Placental epithelial cell (primary cell): ENCODE data around the gene BTLA. TPM values are rescaled to one million over a fixed set of nuclear protein-coding genes. Genes with fewer than 3 reads are reported as not detected.

Source experiments
- total RNA-seq: library from RNA; depleted of rRNA; stranded (reverse); fragments of >200 nt; gene quantifications from 2 replicates; pipeline ENCODE4 v1.2.3, GENCODE V29; 2012

BTLA gene, protein sequence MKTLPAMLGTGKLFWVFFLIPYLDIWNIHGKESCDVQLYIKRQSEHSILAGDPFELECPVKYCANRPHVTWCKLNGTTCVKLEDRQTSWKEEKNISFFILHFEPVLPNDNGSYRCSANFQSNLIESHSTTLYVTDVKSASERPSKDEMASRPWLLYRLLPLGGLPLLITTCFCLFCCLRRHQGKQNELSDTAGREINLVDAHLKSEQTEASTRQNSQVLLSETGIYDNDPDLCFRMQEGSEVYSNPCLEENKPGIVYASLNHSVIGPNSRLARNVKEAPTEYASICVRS
- total RNA-seq, result not detected in 2 replicates

DNA sequence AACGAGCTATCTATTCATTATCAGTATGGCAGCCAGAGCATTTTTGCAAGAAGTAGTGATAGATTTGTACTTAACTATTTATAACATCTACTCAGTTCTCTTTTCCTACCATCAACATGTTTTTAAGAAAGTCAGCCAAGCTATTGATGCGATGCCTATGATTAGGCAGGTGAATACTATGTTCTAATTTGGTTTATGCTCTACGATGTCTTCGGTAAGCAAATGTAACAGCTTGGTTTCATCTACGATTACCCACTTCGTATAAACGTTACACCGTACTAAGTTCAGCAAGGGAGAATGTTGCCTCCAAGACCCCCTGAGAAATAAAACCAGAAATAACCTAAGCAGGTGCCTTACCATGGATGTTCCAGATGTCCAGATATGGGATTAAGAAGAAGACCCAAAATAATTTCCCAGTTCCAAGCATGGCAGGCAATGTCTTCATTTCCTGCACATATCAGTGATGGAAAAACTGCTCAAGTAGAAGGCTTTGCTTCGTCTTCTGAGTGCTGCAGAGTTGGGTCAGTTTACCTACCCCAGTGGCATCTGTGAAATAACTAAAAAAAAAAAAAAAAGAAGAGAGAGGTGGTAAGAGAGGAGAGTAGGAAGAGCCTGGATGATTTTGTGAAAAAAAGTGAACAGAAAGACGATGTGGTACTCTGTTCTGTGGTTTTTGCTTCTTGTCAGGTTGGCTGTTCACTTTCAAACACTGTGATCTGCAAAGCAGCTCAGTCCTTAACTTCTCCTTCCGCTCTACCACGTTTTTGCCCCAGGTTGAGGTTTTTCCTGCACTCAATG is at the start of gene BTLA:
BTLA (minus strand) TSS at position 559 of the 798 bp plus-strand sequence; CDS start at position 445, 114 bp downstream.

Other genes with a start within 250 kb of the BTLA start
- under 0.01 TPM in 1 of 2 replicates, not detected in the other for gene SLC9C1, start 205.3 kb downstream of the BTLA start, total RNA-seq
- 0.39 TPM in 1 of 2 replicates, not detected in the other for gene CD200, start 166.3 kb downstream of the BTLA start, total RNA-seq
- 45.1 and 60.7 TPM in 2 replicates for gene ATG3, start 62.5 kb upstream of the BTLA start, total RNA-seq
- 15.3 and 37.1 TPM in 2 replicates for gene SLC35A5, start 62.6 kb upstream of the BTLA start, total RNA-seq
- gene CCDC80, start 141.7 kb upstream of the BTLA start, total RNA-seq, result 1,157 and 1,789 TPM in 2 replicates